Measurements from ENCODE around the gene GCFC2. TPM values are rescaled to one million over a fixed set of nuclear protein-coding genes. Genes with fewer than 3 reads are reported as not detected.

GCFC2 gene
- 10 to 100 TPM; 10.9 to 21.6 (median 16.5) TPM for total RNA-seq
- long read RNA-seq, partial matches to known transcripts = 0 of 2 reads
- long read RNA-seq, other reads (novel, unspliced or antisense) = 1 of 2 reads

DNA sequence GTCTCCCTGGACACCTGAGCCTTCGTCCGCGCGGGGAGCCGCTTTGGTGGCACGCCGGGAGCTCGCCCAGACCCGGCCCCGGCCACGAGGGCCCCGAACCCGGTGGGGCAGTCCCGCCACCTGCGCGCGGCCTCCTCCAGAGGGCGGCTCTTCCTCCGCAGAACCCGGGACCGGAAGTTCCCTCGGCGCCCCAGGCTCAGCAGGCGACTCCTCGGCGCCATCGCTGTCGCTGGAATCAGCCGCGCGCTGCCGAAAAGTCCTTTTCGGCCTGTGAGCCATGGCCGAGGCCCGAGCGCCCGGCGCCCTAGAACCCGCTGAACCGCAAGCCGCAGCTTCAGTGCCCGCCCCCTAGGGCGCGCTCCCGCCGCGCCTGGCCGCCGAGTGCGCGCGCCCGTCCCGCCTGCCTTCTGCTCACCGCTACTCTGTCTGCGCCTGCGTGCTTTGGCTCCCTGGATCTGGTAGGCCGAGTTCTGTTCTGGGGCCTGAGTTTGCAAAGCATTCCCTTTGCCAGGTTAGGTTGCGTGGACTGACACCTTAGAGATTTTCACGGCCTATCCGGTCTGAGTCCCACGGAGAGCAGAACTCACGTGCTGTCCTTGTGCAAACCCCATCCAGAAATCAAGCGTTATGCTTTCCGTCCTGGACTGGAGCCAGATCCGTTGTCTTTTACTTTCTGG, at the start of gene GCFC2:
Gene GCFC2 (minus strand): TSS at position 339 of the 677 bp plus-strand sequence. CDS start 60 bp downstream, at position 279.
- peak; percentile 94 to 95 (median 94) for DNase-seq
- Histone ChIP-seq H3K36me3 (peaks cover 0 to 5% (median 2%) of the 10 kb centered on the region in 4 donors), H3K4me3 (peak within 1 kb of the TSS; percentile 68 to 75 (median 72)), H3K4me1 (peaks cover 0 to 12% (median 2%) of the 10 kb centered on the region in 4 donors), H3K9me3 (no peaks in the 10 kb centered on the region), H3K27me3 (no peaks in the 10 kb centered on the region), H3K27ac (peak within 1 kb of the TSS; percentile 87 to 92 (median 89))
- 0% methylated on average over 10 of the region's 66 CpGs for WGBS (ENCODE audit: insufficient coverage, low coverage, low lambda C conversion rate, missing lambda C conversion rate)
- intact Hi-C loops (cut with DNase I) = no loop called here
- TF ChIP-seq, protein P1, sequence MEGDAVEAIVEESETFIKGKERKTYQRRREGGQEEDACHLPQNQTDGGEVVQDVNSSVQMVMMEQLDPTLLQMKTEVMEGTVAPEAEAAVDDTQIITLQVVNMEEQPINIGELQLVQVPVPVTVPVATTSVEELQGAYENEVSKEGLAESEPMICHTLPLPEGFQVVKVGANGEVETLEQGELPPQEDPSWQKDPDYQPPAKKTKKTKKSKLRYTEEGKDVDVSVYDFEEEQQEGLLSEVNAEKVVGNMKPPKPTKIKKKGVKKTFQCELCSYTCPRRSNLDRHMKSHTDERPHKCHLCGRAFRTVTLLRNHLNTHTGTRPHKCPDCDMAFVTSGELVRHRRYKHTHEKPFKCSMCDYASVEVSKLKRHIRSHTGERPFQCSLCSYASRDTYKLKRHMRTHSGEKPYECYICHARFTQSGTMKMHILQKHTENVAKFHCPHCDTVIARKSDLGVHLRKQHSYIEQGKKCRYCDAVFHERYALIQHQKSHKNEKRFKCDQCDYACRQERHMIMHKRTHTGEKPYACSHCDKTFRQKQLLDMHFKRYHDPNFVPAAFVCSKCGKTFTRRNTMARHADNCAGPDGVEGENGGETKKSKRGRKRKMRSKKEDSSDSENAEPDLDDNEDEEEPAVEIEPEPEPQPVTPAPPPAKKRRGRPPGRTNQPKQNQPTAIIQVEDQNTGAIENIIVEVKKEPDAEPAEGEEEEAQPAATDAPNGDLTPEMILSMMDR (IDR thresholded peaks at IDR 0.05) = peak; percentile 32 to 58 (median 36)
- peak; percentile 89 for TF ChIP-seq POLR2A (IDR thresholded peaks at IDR 0.05)
- ATAC-seq = peak; percentile 94 to 98 (median 95)

DNA sequence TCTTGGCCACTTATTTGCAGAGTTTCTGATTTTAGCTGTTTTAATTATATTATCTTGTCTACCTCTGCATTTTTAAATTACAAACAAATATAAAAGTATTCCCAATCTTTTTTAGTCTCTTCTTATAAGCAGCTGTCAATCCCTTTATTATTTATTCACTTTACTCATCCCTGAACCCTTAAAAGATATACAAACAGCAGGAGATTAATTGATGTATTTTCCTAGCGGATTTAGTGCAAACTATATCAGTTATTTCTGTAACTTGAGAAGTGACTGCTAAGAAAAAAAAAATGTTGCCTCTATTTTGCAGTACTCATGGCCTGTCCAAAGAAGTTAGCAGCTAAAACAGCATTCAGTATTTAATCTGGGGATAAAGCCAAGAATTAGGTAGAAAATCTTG, 42.1 kb upstream of the GCFC2 start:
- WGBS (ENCODE audit: insufficient coverage, low coverage, low lambda C conversion rate, missing lambda C conversion rate) = 47% methylated on average over 1 of the region's 1 CpG
- Histone ChIP-seq H3K4me1 (no peaks in the 10 kb centered on the region), H3K9me3 (no peaks in the 10 kb centered on the region), H3K27me3 (no peaks in the 10 kb centered on the region), H3K27ac (no peak overlapping the region), H3K4me3 (no peak overlapping the region), H3K36me3 (no peaks in the 10 kb centered on the region)
- DNase-seq = no peak
- intact Hi-C loops (cut with DNase I) = no loop called here
- TF ChIP-seq POLR2A (IDR thresholded peaks at IDR 0.05) = no peak
- TF ChIP-seq, protein P1 (IDR thresholded peaks at IDR 0.05) = no peak
- ATAC-seq = no peak

DNA sequence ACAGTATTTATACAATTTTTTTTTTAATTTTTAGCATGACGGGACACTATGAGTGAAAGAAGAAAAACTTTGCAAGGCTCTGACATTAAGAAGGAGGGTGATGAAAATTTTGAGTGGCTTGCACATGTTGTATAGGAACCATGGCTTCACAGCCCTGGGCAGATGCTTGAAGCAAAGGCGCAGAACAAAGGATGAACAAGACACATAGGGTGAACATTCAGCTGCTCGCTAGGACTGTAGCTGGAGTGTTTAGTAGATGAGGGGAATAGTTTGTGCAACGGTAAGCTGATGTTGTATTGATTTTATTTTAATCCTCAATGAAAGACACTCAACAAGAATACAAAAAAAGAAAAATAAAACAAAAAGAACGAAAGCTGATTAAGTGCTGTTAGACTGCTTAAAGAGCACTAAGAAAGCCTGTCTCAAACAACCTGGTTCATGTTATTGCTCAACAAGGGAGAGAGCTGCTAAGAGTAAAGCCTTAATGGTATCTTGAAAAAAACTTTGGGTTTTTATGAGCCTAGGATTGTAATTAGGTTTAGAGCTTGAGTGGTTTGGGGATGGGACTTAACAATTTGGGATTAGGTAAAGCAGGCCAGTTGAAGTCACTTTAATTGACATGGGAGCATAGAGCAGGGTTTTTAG, 41.2 kb upstream of the GCFC2 start:
- Histone ChIP-seq H3K4me1 (no peaks in the 10 kb centered on the region), H3K27me3 (no peaks in the 10 kb centered on the region), H3K4me3 (no peak overlapping the region), H3K9me3 (no peaks in the 10 kb centered on the region), H3K36me3 (no peaks in the 10 kb centered on the region), H3K27ac (no peak overlapping the region)
- intact Hi-C loops (cut with DNase I) = no loop called here
- TF ChIP-seq POLR2A (IDR thresholded peaks at IDR 0.05) = no peak
- TF ChIP-seq, protein P1 (IDR thresholded peaks at IDR 0.05) = no peak
- no peak for ATAC-seq
- no peak for DNase-seq
- WGBS (ENCODE audit: insufficient coverage, low coverage, low lambda C conversion rate, missing lambda C conversion rate) = 73% methylated on average over 5 of the region's 5 CpGs

DNA sequence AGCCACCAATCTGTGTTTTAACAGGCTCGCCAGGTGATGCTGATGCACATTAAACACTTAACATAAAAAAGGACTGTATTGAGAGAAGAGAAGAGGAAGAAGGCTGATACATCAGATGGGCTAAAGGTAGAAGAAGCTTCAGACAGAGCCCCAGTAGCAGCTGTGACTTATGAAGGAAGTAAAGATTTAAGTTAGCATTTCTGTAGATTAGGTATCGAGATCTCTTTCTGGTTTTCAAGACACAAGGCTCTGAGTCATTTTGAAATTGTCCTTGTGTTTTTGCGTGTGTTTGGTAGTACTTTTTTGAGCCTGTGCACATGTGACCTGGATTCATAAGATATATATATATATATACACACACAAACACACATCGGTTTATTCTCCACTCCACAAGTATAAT, 40.6 kb upstream of the GCFC2 start:
- Histone ChIP-seq H3K9me3 (no peaks in the 10 kb centered on the region), H3K27me3 (no peaks in the 10 kb centered on the region), H3K4me3 (no peak overlapping the region), H3K4me1 (no peaks in the 10 kb centered on the region), H3K36me3 (no peaks in the 10 kb centered on the region), H3K27ac (no peak overlapping the region)
- ATAC-seq = no peak
- 70% methylated on average over 4 of the region's 4 CpGs for WGBS (ENCODE audit: insufficient coverage, low coverage, low lambda C conversion rate, missing lambda C conversion rate)
- intact Hi-C loops (cut with DNase I) = no loop called here
- DNase-seq = no peak
- TF ChIP-seq, protein P1 (IDR thresholded peaks at IDR 0.05) = no peak
- no peak for TF ChIP-seq POLR2A (IDR thresholded peaks at IDR 0.05)

Measured in right lobe of liver (tissue), 6 donors.